ENCODE data around the gene FAM3D. TPM values are rescaled to one million over a fixed set of nuclear protein-coding genes. Genes with fewer than 3 reads are reported as not detected.

The FAM3D gene
- total and polyA plus RNA-seq, 9 of the 15 experiments (the other 6 are each of a cell fraction or from before 2014, with no cell fraction given): not detected

GRCh38 chr3:58626841-58627569, 39.6 kb downstream of the FAM3D start:
- no peak overlapping the region for H3K9ac ChIP-seq (ENCODE audit: insufficient read depth in 1 of 2, low read depth in 2 of 2, low read length in 2 of 2)
- in situ Hi-C loops (cut with MboI) (no loop called here), intact Hi-C loops (cut with micrococcal nuclease) (no loop called here)
- H3K9me3 ChIP-seq (replicated peaks; ENCODE audit: control insufficient read depth, insufficient read depth, low read depth, low read length): no peaks in the 10 kb centered on the region
- POLR2A ChIA-PET: no interaction called here
- whole genome bisulfite sequencing (ENCODE audit: insufficient coverage, low coverage, missing lambda C conversion rate): 0% methylated on average over 21 of the region's 24 CpGs
- H3K4me3 ChIP-seq: no peak overlapping the region
- DNase-seq (ENCODE audit: extremely low read depth in 1 of 4, low spot score in 3 of 4) (no peak), FAIRE-seq (no peak), ATAC-seq (no peak)
- peaks cover 0 to 3% of the 10 kb centered on the region in 2 experiments; a peak in 2 of 5 replicates for H3K4me1 ChIP-seq (replicated peaks in 1 of 2; ENCODE audit: control insufficient read depth in 2 of 2, insufficient read depth in 2 of 2, low read length in 2 of 2)
- H3K79me2 ChIP-seq (ENCODE audit: control insufficient read depth, insufficient read depth, low read length): no peaks in the 10 kb centered on the region
- no peaks in the 10 kb centered on the region for H3K9me1 ChIP-seq (ENCODE audit: control insufficient read depth, insufficient read depth, low read length)
- H3K27me3 ChIP-seq (ENCODE audit: control insufficient read depth in 2 of 2, insufficient read depth in 2 of 2, low read length in 2 of 2): peaks cover 3 to 51% of the 10 kb centered on the region in 2 experiments; a peak in 4 of 5 replicates
- H2AFZ ChIP-seq (ENCODE audit: low read depth, low read length): no peak overlapping the region
- no peak overlapping the region for H3K27ac ChIP-seq (ENCODE audit: extremely low read depth, low read depth, low read length)
- no peaks in the 10 kb centered on the region; the same call in 1 of the 2 replicates for H4K20me1 ChIP-seq (replicated peaks; ENCODE audit: control insufficient read depth, insufficient read depth, low read length)
- BruUV-seq (replicated peaks): no TSS peak
- H3K4me2 ChIP-seq (ENCODE audit: insufficient read depth, low read length): no peak overlapping the region
- no peaks in the 10 kb centered on the region for H3K36me3 ChIP-seq (ENCODE audit: control insufficient read depth, insufficient read depth, low read length)
- CTCF ChIA-PET (ENCODE audit: low intra/inter-chr PET ratio): no interaction called here
- no peak for TF ChIP-seq ZNF124 (CRISPR knock-in tag; IDR thresholded peaks at IDR 0.05)
- TF ChIP-seq POLR2AphosphoS2 (IDR thresholded peaks at IDR 0.05; ENCODE audit: low read length): no peak
- TF ChIP-seq ZNF133 (CRISPR knock-in tag; IDR thresholded peaks at IDR 0.05): no peak
- no peak for TF ChIP-seq TEAD4 (IDR thresholded peaks at IDR 0.05; ENCODE audit: low read length)
- no peak for TF ChIP-seq TEAD4 (CRISPR knock-in tag; IDR thresholded peaks at IDR 0.05; ENCODE audit: borderline replicate concordance)
- TF ChIP-seq IRF2 (CRISPR knock-in tag; IDR thresholded peaks at IDR 0.05): no peak
- no peak for TF ChIP-seq ZNF282 (CRISPR knock-in tag; IDR thresholded peaks at IDR 0.05)
- no peak for TF ChIP-seq HDAC8 (tag; IDR thresholded peaks at IDR 0.05)
- no peak for TF ChIP-seq DIDO1 (tag; IDR thresholded peaks at IDR 0.05; ENCODE audit: low read depth)
- no peak for TF ChIP-seq ZNF780A (CRISPR knock-in tag; IDR thresholded peaks at IDR 0.05)
- no peak for TF ChIP-seq ZBTB43 (CRISPR knock-in tag; IDR thresholded peaks at IDR 0.05)
- no peak for TF ChIP-seq KAT8 (IDR thresholded peaks at IDR 0.05; ENCODE audit: low read depth)
- TF ChIP-seq CAMTA2 (CRISPR knock-in tag; conservative IDR thresholded peaks at IDR 0.05): no peak
- TF ChIP-seq NCOA4 (IDR thresholded peaks at IDR 0.05; ENCODE audit: partially characterized antibody): no peak
- TF ChIP-seq RERE (CRISPR knock-in tag; IDR thresholded peaks at IDR 0.05; ENCODE audit: borderline replicate concordance): no peak
- TF ChIP-seq POLR3A (IDR thresholded peaks at IDR 0.05; ENCODE audit: borderline replicate concordance, extremely low read depth, insufficient read depth, insufficient read length): no peak
- TF ChIP-seq MAFF (IDR thresholded peaks at IDR 0.05; ENCODE audit: low read length): no peak
- no peak for TF ChIP-seq NBN (IDR thresholded peaks at IDR 0.05; ENCODE audit: low read depth)

Data from K562 (cell line).